HL-60 (cell line): Measurements from ENCODE around the gene PCDHGA10.
"Not testable (repeated sequence)": the region's sequence is repeated elsewhere in the genome, so short reads cannot be mapped to it uniquely, and the experiment has no call there.

ENCODE experiments used
- GABPA ChIP-seq: IDR thresholded peaks from 2 replicates; pipeline ENCODE4 v1.6.1; 2012; ENCODE audit warnings: low read depth
- TF ChIP-seq, protein P1 (sequence below): IDR thresholded peaks from one replicate; pipeline ENCODE4 v1.5.1; 2011; ENCODE audit warnings: low read length, control low read depth, inconsistent platforms; ENCODE audit not compliant: insufficient read depth
- TF ChIP-seq, protein P2 (sequence below): IDR thresholded peaks from 2 replicates; pipeline ENCODE4 v1.6.1; 2012; ENCODE audit warnings: low read depth; ENCODE audit not compliant: insufficient replicate concordance

DNA sequence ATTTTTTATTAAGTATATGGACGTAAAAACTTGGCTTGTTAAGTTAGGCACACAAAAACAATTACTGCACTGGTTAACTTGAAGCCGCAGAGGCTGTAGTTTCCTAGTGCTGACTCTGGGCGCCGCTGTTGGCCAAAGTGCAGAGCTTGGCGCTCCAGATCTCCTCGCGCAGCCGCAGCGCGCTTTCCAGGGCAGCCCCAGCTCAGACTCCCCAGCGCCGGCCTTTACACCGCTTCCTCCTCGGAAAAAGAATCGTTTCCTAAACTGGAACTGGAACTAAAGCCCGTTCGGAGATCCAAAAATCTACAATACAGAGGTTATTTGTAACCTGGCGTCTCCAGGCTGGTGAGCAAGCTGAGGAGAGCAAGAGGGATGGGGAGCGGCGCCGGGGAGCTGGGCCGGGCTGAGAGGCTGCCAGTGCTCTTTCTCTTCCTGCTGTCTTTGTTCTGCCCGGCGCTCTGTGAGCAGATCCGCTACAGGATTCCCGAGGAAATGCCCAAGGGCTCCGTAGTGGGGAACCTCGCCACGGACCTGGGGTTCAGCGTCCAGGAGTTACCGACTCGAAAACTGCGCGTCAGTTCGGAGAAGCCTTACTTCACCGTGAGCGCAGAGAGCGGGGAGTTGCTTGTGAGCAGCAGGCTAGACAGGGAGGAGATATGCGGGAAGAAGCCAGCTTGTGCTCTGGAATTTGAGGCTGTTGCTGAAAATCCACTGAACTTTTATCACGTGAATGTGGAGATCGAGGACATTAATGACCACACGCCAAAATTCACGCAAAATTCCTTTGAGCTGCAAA lies 14.8 kb upstream of the PCDHGA10 start, which contains the start of gene PCDHGB5:
- TF ChIP-seq GABPA: not testable (repeated sequence)
- TF ChIP-seq, protein P1, sequence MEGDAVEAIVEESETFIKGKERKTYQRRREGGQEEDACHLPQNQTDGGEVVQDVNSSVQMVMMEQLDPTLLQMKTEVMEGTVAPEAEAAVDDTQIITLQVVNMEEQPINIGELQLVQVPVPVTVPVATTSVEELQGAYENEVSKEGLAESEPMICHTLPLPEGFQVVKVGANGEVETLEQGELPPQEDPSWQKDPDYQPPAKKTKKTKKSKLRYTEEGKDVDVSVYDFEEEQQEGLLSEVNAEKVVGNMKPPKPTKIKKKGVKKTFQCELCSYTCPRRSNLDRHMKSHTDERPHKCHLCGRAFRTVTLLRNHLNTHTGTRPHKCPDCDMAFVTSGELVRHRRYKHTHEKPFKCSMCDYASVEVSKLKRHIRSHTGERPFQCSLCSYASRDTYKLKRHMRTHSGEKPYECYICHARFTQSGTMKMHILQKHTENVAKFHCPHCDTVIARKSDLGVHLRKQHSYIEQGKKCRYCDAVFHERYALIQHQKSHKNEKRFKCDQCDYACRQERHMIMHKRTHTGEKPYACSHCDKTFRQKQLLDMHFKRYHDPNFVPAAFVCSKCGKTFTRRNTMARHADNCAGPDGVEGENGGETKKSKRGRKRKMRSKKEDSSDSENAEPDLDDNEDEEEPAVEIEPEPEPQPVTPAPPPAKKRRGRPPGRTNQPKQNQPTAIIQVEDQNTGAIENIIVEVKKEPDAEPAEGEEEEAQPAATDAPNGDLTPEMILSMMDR: peak; percentile 32
- TF ChIP-seq, protein P2, sequence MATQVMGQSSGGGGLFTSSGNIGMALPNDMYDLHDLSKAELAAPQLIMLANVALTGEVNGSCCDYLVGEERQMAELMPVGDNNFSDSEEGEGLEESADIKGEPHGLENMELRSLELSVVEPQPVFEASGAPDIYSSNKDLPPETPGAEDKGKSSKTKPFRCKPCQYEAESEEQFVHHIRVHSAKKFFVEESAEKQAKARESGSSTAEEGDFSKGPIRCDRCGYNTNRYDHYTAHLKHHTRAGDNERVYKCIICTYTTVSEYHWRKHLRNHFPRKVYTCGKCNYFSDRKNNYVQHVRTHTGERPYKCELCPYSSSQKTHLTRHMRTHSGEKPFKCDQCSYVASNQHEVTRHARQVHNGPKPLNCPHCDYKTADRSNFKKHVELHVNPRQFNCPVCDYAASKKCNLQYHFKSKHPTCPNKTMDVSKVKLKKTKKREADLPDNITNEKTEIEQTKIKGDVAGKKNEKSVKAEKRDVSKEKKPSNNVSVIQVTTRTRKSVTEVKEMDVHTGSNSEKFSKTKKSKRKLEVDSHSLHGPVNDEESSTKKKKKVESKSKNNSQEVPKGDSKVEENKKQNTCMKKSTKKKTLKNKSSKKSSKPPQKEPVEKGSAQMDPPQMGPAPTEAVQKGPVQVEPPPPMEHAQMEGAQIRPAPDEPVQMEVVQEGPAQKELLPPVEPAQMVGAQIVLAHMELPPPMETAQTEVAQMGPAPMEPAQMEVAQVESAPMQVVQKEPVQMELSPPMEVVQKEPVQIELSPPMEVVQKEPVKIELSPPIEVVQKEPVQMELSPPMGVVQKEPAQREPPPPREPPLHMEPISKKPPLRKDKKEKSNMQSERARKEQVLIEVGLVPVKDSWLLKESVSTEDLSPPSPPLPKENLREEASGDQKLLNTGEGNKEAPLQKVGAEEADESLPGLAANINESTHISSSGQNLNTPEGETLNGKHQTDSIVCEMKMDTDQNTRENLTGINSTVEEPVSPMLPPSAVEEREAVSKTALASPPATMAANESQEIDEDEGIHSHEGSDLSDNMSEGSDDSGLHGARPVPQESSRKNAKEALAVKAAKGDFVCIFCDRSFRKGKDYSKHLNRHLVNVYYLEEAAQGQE: not testable (repeated sequence)
